Measurements from ENCODE around the gene ZFAND5. TPM values are rescaled to one million over a fixed set of nuclear protein-coding genes. Genes with fewer than 3 reads are reported as not detected.

The ZFAND5 gene
- polyA plus RNA-seq, 3 donors: 178 to 202 (median 189) TPM

DNA sequence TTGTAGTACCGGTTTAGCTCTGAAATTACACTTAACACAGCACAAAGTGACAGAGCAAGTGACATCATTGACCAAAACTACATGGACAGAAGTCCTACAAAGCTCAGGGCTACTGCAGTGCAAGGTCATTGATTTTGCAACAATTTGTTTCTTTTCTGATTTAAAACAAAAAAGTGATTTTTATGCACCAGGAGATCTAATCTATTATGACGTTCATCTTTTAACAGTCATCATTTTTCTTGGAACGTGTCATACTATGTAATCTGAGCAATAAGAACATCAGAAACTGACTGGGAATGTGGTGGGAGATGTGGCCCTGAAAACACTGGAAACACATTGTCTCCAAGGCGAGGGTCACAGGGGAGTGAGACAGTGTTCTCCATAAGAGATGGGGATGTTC is 17.4 kb upstream of the ZFAND5 start:
- DNase-seq: no peak

DNA sequence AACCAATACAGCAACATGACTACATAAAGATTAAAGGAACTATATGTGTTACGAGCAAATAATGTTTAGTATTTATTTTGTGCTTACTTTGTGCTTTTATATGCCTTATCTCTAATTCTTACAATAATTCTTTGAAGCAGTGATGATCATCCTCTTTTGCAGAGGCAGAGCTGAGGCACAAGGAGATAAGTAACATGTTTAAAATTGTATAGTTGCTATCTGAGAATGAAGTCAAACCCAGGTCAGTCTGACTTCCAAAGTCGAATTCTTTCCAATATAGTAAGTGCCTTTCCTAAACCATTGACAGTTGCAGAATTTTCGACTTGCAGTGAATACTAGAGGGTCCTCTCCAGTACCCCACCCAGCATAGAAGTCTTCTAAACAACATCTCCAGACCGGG is 12.0 kb upstream of the ZFAND5 start:
- DNase-seq: no peak

DNA sequence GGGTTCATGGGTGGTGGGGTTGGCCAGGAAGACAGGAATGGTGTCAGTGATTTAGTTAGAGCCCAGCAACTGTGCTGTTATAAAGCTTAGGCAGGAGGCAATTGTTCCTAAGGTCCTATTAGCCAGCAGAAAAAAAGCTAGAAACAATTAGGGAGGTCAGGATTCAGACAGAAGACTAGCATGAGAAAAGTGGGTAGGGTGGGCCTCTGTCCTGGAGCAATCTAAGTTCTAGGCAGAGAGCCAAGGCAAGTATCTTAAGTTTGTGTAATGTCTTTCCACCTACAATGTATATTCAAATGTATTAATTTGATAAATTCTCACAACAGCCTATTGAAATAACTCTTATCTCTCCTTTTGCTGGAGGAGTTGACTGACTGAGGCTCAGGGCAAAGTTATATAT is 6.1 kb upstream of the ZFAND5 start:
- DNase-seq: no peak

DNA sequence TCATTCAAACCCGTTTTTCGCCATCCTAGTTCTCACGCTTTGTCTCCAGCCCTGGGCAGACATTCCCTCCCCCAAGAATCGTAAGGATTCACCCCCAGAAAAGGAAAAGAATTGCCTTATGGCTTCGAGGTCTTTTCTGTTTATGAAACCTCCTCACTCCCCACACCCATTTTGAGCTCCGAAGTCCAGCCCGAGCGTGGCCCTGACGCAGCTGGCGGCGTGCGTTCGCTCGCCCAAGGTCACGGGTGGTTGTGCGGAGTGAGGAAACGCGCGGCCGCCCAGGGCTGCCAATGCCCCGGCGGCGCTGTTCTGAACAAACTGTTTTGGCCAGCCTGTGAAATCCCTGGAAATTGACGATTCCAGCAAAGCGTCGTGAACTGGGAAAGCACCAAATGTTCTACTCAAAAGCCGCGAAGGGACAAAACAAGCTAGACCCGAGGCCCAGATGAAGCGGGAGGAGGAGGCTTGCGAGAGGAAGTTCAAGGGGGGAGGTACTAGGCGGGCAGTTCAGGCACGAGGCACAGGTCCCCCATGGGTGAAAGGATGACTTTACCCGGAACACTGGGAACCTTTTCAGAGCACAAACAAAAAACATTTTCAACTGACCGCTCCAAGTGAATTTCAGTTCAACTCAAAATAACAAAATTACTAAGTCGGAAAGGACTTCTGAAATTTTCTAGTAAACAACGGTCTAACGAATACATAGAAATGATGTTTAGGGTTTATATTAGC is 683 bp upstream of the ZFAND5 start:
- peak; percentile 74 for DNase-seq

DNA sequence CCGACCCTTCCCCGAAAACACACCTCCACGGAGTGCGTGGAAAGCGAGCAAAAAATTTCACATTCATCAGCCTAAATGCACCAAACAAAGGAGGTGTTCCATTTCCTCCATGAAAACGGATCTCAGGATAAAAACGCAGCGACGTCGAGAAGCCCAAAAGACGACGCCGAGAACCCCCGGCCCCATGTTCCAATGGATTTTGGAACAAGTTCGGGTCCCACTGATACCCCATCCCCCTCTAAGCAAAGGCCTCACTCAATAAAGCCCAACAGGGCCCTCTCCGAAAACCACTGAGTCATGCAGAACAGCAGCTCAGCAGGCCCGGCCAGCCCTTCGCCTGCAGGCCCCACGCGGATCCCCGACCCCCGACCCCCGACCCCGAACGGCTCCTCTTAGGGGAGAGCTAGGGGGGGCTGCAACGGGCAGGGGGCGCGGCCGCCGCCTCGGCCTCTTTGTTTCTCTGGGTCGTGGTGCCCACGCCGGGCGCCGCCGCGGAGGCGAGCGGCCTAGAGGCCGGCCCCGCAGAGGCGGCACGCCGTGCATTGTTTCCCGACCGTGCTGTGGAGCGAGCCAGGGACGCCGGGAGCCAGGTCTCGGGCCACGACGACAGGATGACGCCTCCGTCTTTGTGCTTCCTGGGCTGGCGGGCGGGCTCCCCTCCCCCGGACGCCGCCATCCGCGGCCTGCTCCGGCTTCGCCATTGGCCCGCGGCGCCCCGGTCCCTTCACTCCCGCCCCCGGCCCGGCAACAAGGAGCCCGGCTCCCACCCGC is 915 bp downstream of the ZFAND5 start:
- DNase-seq: peak; percentile 65

DNA sequence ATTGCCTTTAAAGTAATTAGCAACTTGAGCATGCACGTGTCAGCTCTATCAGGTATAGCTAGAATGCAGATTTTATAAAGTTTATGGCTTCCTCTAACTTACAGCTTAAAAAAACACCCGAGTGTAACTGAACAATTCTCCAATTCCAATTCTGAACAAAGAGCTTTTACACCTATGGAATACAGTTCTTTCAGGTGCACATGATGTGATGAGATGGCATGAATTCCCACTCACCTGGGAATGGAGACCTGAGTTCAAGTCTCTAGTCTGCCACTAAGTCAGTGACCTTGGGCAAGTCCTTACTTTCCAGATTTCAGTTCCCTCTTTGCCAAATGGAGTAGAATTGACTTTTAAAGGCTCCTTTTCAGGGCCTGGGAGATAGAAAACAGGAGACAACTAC is 1.8 kb downstream of the ZFAND5 start:
- DNase-seq: no peak

DNA sequence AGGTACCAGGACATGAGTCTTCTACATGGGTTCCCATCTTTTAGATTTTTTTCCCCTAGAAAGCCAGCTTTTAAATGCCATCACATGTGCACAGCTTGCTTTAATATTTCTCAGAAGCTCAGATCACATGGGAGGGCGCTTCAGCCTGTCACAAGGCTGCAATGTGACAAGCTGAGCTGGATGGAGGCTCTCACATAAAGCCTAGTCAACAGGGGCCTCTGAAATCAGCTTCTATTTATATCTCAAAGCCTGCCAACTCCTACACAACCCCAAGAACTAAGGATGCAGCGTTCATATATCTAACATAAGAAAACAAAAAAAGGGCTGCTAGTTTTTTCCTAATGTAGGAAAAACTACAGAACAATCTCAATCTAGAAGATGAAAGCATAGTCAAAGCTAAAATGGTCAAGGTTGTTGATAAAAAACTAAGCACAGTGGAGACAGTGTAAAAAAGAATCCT is 2.3 kb downstream of the ZFAND5 start:
- DNase-seq: peak; percentile 72

DNA sequence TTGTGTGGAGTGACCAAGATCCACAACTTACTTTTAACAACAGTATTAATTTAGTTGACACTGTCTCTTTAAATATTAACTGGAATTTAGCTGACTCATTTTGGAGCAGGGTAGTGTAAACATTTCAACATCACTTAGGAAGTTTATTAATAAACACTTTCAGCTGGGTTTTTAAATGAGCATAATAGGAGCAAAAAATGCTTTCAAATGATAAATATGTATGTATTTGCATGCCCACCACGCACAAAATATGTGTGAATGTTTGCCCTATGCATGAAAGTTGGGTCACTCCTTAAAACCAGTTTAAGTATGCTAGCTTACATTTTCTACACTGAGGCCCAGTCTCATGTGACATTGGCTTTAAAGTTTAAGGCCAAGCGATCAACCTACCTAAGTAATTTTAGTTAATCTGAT is 2.9 kb downstream of the ZFAND5 start:
- no peak for DNase-seq

DNA sequence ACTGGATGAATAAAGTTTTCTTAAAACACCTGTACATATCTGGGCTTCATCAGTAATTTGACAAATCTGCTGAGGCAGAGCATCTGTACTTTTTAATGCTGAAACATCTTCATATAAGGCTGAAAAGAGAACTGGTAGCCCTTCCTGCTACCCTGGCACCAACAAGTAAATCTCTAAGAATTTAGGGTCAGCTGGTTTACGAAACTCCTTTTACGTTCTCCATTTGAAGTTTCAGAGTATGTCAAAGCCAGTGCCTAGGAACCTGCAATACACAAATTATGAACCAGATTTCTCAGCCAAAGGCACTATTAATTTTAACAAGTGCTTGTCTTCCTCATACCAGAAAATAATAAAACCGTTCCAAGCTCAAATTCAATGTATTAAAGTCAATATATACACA is 3.8 kb downstream of the ZFAND5 start:
- DNase-seq: no peak

DNA sequence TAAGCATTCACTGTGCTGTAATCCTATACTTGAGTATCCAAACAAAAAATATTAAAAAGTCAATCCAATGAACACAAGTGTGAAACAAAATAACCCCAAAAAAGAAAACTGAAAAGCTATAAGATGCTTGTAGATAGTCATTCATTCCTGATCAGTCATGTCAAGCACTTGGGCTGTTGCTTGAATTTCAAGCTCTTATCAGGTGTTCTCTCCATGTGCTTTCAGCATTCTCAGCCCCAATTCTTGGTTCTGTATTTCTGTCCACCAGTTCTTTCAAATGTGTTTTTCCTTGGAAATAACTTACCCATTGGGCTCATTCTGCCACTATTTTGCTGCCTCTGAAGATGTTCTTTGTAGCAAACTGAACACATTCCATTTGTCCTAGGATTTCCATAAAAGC is 4.7 kb downstream of the ZFAND5 start:
- DNase-seq: no peak

DNA sequence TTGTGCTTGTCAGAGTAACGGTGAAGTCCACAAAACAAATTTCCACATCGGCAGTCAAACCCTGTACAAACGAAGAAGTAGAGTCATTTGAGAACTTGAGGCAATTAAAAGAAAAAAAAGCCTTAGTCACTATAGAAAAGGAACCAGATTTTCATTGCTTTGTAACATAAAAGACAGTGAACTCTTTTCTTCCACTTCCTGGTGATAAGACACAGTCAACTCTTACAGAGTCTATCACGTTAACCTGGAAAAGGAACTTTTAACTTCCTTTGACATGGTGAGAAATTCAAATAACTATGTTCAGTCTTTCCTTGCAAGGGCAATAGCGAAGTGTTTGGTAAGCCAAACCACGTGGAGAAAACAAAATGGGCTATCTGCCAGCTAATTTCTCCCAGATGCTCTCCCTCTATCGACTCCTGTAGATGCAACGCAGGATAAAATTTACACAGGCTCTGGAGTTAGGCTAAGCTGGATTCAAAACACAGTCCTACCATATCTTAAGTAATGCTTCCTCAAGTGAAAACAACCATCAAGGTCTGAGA is 8.9 kb downstream of the ZFAND5 start:
- DNase-seq: no peak

DNA sequence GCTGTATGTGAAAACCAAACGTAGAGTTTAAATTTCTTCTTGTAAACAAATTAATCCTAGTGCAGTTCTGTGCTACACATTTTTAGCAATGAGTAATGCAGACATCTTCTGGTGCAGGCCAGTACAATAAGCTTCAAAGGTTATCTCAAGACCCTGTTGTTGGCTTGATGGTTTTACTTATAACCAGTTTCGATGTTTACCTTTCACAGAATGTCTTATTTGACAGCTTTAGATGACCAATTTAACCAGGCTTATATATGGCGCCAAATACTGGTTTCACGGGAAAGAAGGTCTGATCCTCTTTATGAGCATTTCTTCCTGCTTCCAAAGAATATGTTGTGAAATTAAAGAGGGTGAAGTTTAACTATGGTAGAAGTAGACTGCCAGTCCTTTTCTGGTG is 9.9 kb downstream of the ZFAND5 start:
- DNase-seq: no peak

DNA sequence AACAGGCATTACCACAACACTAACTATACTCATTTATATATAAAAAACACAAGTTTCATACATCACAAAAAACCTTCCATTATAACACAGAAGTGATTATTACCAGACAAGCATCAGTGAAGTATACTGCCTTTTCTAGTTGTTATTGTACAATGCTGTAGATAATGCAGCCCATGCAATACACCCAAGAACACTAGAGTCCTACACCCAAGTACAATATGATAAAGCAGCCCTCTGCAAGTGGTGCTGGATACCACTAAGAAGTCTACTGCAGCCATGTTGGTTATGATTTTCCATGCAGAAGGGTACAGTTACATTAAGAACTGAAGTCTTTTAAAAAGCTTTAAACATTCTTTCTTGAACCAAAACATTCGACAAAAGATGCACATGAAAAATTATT is 10.3 kb downstream of the ZFAND5 start:
- DNase-seq: no peak

DNA sequence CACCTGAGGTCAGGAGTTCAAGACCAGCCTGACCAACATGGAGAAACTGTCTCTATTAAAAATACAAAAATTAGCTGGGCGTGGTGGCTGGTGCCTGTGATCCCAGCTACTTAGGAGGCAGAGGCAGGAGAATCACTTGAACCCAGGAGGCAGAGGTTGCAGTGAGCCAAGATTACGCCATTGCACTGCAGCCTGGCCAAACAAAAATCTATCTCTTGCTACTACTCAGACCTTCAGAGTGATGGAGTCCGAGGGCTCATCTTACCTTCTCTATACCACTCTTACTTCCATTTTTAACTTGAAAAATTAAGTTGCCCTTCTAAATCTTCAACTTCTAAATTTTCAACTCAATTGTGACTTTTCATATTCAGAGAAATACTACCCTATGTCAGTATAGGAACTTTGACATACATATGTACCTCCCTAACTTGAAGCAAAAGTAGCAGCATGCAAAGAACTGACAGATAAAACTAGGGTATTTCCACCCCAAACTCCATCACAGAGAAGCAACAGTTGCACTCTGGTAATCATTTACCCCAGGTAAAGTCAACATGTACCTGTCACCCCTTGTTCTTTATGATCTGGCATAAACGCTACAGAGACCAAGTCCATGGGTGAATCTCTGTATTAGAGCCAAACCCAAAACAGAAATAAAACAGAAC is 11.4 kb downstream of the ZFAND5 start:
- no peak for DNase-seq

DNA sequence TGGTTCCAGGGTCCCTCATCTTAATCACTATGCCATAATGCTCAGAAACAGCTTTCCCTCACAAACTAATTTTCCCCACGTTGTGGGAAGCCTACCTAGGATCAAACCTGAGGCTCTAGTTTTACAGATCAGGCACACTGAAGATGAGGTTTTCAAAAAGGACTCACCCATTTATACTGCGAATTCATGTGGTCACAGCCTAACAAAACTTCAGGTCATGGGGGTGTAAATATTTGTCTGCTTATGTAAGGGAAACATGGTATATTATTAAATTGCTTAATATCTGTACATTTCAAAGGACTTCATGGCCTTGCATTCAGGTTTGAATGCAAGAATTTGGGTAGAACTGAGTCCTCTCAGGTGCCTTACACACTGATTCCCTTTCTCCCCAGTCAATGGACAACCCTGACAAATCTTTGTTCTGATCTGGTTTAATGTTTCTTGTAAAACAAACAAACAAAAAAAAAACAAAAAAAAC is 12.1 kb downstream of the ZFAND5 start:
- DNase-seq: no peak

DNA sequence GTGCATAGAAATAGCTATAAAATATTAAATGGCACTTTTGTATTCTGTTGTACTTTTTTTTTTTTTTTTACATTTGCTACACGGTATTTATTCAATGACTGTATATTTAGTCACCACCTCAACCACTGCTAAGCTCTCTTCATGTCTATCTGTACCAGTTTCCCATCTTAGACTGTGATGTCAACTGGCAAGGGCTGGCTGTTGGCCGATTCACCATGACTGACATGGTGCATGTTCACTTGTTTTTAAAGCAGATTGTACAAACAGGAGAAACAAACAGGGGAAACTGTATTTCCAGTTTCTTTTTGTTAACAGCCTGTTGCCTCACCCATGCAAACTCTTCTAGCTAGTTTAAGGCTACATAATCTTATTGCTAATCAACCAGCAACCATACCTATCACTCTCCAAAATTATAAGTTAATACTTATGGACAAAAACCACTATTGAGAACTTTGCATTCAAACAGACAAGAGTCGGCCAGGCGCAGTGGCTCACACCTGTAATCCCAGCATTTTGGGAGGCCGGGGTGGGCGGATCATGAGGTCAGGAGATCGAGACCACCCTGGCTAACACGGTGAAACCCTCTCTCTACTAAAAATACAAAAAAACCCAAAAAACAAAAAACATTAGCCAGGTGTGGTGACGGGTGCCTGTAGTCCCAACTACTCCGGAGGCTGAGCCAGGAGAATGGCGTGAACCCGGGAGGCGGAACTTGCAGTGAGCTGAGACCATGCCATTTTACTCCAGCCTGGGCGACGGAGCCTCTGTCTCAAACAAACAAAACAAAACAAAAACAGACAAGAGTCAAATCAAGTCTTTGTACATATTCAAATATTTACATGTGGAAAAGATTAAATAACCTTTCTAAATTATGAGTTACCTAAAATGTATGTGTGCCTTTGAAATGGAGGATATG is 13.2 kb downstream of the ZFAND5 start:
- no peak for DNase-seq

DNA sequence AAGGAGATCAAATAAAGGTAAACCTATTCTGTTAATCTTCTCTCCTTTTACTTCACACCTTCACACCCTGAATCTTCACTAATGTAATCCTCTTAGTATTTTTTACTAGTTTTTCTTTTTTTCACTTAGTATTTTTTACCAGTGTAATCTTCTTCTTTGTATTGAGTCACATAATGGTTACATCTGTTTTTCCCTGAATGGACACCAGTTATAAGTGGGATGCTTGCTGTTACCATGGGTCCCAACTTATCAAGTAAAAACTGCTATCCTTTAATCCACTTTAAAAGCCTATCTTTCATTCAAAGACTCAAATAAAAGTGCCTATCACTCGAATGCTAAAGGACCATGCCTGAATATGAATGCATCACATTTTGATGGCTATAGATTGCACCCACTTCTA is 15.1 kb downstream of the ZFAND5 start:
- DNase-seq: no peak

DNA sequence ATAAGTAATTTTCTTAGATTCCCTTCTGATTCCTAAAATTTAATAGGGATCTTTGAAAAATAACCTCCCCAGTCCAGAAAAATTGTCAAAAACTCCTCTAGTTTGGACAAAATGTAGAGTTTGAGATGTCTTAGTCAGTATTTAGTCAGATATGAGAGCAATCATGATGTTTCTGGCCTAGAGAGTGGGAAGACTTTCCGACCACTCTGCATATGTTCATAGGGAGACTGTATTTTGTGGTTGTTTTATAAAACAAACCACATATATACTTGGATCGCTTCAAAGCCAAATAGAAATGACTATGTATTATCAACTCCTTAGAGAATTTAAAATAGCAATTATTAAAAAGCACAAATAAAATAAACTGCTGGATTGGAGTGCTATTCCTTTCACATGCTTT is 15.8 kb downstream of the ZFAND5 start:
- no peak for DNase-seq

DNA sequence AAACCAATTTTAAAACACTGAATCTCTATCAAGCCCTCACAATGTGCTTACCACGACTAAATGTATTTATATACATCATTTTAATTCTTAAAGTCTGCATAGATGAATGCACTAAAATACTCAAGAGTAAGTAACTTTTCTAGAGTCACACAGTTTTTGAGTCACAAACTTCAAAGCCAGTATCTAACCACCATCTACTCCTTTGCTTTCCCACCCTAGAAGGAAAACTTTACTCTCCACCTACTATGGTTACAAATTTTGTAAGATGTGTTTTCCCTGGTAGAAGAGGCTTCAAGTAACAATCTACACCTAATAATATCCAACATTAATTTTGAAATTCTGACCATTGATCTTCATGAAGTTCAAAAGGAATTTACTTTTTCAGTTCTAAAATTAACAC is 18.7 kb downstream of the ZFAND5 start:
- no peak for DNase-seq

DNA sequence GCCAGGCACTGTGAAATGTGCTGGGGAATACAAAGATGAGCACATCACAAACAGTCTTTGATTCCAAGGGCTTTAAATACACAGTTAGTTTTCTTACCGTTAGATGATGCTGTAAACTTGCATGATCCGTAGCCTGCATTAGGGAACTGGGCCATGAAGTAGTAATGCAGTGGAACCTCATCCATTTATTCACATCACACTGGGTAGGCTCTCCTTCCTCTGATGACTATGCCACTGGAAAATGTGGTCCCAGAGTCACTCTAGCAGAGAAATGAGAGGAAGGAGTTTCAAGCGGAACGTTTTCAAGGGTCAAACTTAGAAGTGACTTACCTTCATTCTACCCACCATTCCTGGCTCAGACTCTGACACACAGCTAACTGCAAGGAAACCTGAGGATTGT is 26.4 kb downstream of the ZFAND5 start:
- no peak for DNase-seq

DNA sequence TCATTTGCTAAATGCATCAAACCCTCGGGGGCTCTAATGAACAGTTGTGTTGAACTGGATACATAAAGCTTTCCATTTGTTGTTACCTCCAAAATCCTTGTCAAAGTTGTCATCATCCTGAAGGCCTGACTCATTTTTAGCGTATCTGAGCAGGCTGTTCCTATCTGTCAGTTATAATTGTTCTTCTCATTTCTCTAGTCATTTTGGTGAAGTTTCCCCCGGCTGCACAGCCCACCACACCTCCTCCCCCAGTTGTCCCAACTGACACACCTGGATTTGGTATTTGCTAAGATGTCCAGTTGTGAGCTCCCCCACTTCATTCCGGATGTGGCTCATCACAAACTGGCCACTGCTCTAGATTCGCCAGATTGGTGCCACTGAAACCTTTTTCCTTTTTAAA is 27.7 kb downstream of the ZFAND5 start:
- no peak for DNase-seq

Measured in renal pelvis (tissue), 4 donors.